BE2C (cell line): Measurements from ENCODE around the gene ZNF688.

Experiments used
- DNase-seq: peaks from one replicate; pipeline ENCODE4 v3.0.0-alpha.2; 2020
- H3K27me3 ChIP-seq: fragments of 250-450 bp; sonication (Bioruptor Pico); 2 replicates; pipeline ENCODE4 v1.5.1; 2020; ENCODE audit warnings: mild to moderate bottlenecking
- H3K36me3 ChIP-seq: fragments of 250-450 bp; sonication (Bioruptor Pico); 2 replicates; pipeline ENCODE4 v1.5.1; 2020; ENCODE audit warnings: mild to moderate bottlenecking
- H3K4me1 ChIP-seq: fragments of 250-450 bp; sonication (Bioruptor Pico); 2 replicates; pipeline ENCODE4 v1.5.1; 2020
- H3K4me3 ChIP-seq: 2 replicates; pipeline ENCODE4 v1.5.1; 2011; ENCODE audit warnings: low read depth, low read length
- H3K9me3 ChIP-seq: fragments of 250-450 bp; sonication (Bioruptor Pico); 2 replicates; pipeline ENCODE4 v1.5.1; 2020
- CTCF ChIP-seq: IDR thresholded peaks from 2 replicates; pipeline ENCODE4 v1.5.1; 2012; ENCODE audit warnings: mild to moderate bottlenecking, low read depth, low read length

The ZNF688 gene

GRCh38 chr16:30588651-30589050 is 17.1 kb upstream of the ZNF688 start:
- DNase-seq: no peak
- Histone ChIP-seq H3K4me1 (no peaks in the 10 kb centered on the region), H3K4me3 (no peak overlapping the region), H3K9me3 (no peaks in the 10 kb centered on the region), H3K36me3 (peaks cover 20% of the 10 kb centered on the region), H3K27me3 (no peaks in the 10 kb centered on the region)
- no peak for TF ChIP-seq CTCF

- Histone ChIP-seq H3K27me3 (no peaks in the 10 kb centered on the region), H3K9me3 (no peaks in the 10 kb centered on the region), H3K4me3 (peak within 1 kb of the TSS; percentile 95), H3K36me3 (peaks cover 41% of the 10 kb centered on the region), H3K4me1 (no peaks in the 10 kb centered on the region)
- TF ChIP-seq CTCF: no peak
- peak; percentile 98 for DNase-seq
These were observed 14.1 kb upstream of the ZNF688 start, which contains the start of gene ZNF785 for GRCh38 chr16:30585400-30586191. ZNF785 (minus strand) TSS chr16:30585697; CDS start chr16:30585611, 86 bp downstream.

GRCh38 chr16:30585022-30585399 is 13.5 kb upstream of the ZNF688 start:
- H3K27me3 ChIP-seq: no peaks in the 10 kb centered on the region
- no peaks in the 10 kb centered on the region for H3K9me3 ChIP-seq
- TF ChIP-seq CTCF: no peak
- H3K4me1 ChIP-seq: no peaks in the 10 kb centered on the region
- H3K4me3 ChIP-seq: peak overlapping the region; percentile 95
- no peak for DNase-seq
- H3K36me3 ChIP-seq: peaks cover 41% of the 10 kb centered on the region

GRCh38 chr16:30582611-30583340 is 11.3 kb upstream of the ZNF688 start:
- Histone ChIP-seq H3K9me3 (no peaks in the 10 kb centered on the region), H3K27me3 (no peaks in the 10 kb centered on the region), H3K4me3 (no peak overlapping the region), H3K4me1 (no peaks in the 10 kb centered on the region), H3K36me3 (peaks cover 52% of the 10 kb centered on the region)
- no peak for DNase-seq
- TF ChIP-seq CTCF: no peak

GRCh38 chr16:30581457-30581856 is 9.9 kb upstream of the ZNF688 start:
- peaks cover 46% of the 10 kb centered on the region for H3K36me3 ChIP-seq
- DNase-seq: no peak
- no peaks in the 10 kb centered on the region for H3K27me3 ChIP-seq
- TF ChIP-seq CTCF: no peak
- H3K4me1 ChIP-seq: no peaks in the 10 kb centered on the region
- H3K9me3 ChIP-seq: no peaks in the 10 kb centered on the region
- H3K4me3 ChIP-seq: no peak overlapping the region

GRCh38 chr16:30574678-30575077 is 3.2 kb upstream of the ZNF688 start:
- Histone ChIP-seq H3K27me3 (no peaks in the 10 kb centered on the region), H3K4me3 (no peak overlapping the region), H3K4me1 (no peaks in the 10 kb centered on the region; the same call in 1 of the 2 replicates), H3K9me3 (no peaks in the 10 kb centered on the region), H3K36me3 (peaks cover 18% of the 10 kb centered on the region)
- TF ChIP-seq CTCF: no peak
- DNase-seq: no peak
